Mammary epithelial cell (primary cell): ENCODE measurements around the gene MAML2.

Experiments used
- CTCF ChIP-seq, 2 donors: IDR thresholded peaks in 1 of 2; conservative IDR thresholded peaks in 1 of 2; 2 replicates each; pipeline ENCODE4 v1.5.1; 2011 to 2012; ENCODE audit warnings: inconsistent platforms in 2 of 2, low read length in 2 of 2, mild to moderate bottlenecking in 2 of 2, control low read depth in 1 of 2, low read depth in 1 of 2; ENCODE audit not compliant: insufficient read depth in 1 of 2; ENCODE audit errors: extremely low read depth in 1 of 2
- EZH2 ChIP-seq: IDR thresholded peaks from 2 replicates; pipeline ENCODE4 v1.6.1; 2012; ENCODE audit warnings: low read length, inconsistent platforms, borderline replicate concordance

DNA sequence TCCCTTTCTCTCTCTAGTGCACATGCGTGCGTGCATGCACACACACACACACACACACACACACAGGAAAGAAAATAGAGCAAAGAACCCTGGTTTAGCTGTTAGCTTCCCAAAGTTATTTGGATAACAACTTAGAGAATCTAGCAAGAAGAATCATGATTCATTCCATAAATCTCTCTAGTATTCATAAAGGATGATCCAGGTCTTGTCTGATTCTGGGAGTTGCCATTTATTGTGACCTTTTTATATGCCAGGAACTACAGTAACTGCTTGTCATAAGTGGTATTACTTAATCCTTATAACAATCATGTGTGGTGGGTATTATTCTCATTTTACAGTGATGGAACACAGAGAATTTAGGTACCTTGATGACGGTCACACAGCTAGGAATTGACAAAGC lies 277.6 kb downstream of the MAML2 start:
- TF ChIP-seq CTCF (conservative IDR thresholded peaks at IDR 0.05 in 1 of 2, IDR thresholded peaks at IDR 0.05 in 1 of 2; ENCODE audit: extremely low read depth in 1 of 2, insufficient read depth in 1 of 2, low read depth in 1 of 2, low read length in 2 of 2) (no peak), EZH2 (no peak)
